Upper lobe of right lung (tissue), 1 donor: ENCODE data around the gene THSD4. TPM values are rescaled to one million over a fixed set of nuclear protein-coding genes. Genes with fewer than 3 reads are reported as not detected.
A peak's percentile ranks its signal among the peaks of the same experiment; 100 is the strongest.
"Not testable (repeated sequence)": the region's sequence is repeated elsewhere in the genome, so short reads cannot be mapped to it uniquely, and the experiment has no call there.

ENCODE experiments used
- ATAC-seq: fragments of 200-7000 bp; cut with Tn5 transposase; one replicate; pipeline ENCODE4 v1.9.1; 2020; ENCODE audit warnings: mild to moderate bottlenecking, moderate library complexity
- DNase-seq: peaks from one replicate; pipeline ENCODE4 v3.0.0-alpha.2; 2020
- H3K27ac ChIP-seq: fragments of 200-600 bp; one replicate; pipeline ENCODE4 v1.8.0; 2022
- H3K27me3 ChIP-seq: fragments of 200-600 bp; one replicate; pipeline ENCODE4 v1.8.0; 2022; ENCODE audit warnings: mild to moderate bottlenecking
- H3K36me3 ChIP-seq: fragments of 200-600 bp; one replicate; pipeline ENCODE4 v1.8.0; 2022
- H3K4me1 ChIP-seq: fragments of 200-600 bp; one replicate; pipeline ENCODE4 v1.8.0; 2022
- H3K4me3 ChIP-seq: fragments of 200-600 bp; one replicate; pipeline ENCODE4 v1.8.0; 2022; ENCODE audit warnings: mild to moderate bottlenecking
- H3K9me3 ChIP-seq: fragments of 200-600 bp; one replicate; pipeline ENCODE4 v1.8.0; 2022
- intact Hi-C: fragments of 100-400 bp; cut with DNase I; formaldehyde crosslinking; loops from one replicate; pipeline ENCODE4 v1.11.0; 2022
- total RNA-seq: library from RNA; stranded (reverse); fragmentation: NEBNext Ultra II Directional; extraction: Animal tissue kit (Norgen Biotek cat#: 25700); gene quantifications from one replicate; pipeline ENCODE4 v1.2.1, GENCODE V29; 2021
- TF ChIP-seq, protein P1 (sequence below): fragments of 200-600 bp; IDR thresholded peaks from one replicate; pipeline ENCODE4 v1.8.0; 2022; ENCODE audit warnings: antibody characterized with exemption
- donor health status: DM: no; HTN: yes; CAD: no; lungs with severe emphysema.

The THSD4 gene
- total RNA-seq, 1 donor from 2014 or later = 25.6 TPM

DNA sequence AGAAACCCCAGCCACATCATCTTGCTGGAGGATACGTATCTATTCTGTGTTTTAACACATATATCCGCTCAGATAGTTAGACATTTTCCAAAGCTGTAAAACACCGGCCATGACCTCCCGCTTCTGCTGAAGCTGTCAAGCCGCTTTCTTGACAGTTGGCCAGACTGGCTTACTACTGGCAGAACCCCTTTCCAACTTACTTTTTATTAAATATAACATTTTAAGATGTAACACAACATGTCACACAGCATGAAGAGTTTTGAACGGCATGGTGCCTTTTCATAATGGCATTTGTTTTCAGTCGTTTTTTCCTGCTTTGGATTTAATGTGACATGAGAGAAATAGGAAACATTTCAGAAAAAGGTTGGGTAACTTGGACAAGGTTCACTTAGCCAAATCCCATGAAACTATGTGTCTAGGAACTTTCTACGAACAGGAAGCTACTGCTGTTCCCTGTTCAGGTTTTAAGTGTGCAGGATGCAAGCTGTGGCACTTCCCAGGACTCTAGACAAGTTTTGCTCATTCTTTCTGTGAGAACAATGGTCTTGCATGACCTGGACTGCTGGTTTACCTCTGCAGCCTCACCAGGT lies 281.4 kb downstream of the THSD4 start:
- H3K36me3 ChIP-seq = no peaks in the 10 kb centered on the region
- H3K27ac ChIP-seq = no peak overlapping the region
- ATAC-seq (peak; percentile 16), DNase-seq (no peak)
- H3K27me3 ChIP-seq = no peaks in the 10 kb centered on the region
- TF ChIP-seq, protein P1, sequence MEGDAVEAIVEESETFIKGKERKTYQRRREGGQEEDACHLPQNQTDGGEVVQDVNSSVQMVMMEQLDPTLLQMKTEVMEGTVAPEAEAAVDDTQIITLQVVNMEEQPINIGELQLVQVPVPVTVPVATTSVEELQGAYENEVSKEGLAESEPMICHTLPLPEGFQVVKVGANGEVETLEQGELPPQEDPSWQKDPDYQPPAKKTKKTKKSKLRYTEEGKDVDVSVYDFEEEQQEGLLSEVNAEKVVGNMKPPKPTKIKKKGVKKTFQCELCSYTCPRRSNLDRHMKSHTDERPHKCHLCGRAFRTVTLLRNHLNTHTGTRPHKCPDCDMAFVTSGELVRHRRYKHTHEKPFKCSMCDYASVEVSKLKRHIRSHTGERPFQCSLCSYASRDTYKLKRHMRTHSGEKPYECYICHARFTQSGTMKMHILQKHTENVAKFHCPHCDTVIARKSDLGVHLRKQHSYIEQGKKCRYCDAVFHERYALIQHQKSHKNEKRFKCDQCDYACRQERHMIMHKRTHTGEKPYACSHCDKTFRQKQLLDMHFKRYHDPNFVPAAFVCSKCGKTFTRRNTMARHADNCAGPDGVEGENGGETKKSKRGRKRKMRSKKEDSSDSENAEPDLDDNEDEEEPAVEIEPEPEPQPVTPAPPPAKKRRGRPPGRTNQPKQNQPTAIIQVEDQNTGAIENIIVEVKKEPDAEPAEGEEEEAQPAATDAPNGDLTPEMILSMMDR = no peak
- no peaks in the 10 kb centered on the region for H3K9me3 ChIP-seq
- peaks cover 19% of the 10 kb centered on the region for H3K4me1 ChIP-seq
- intact Hi-C loops = no loop called here
- H3K4me3 ChIP-seq = no peak overlapping the region

GRCh38 chr15:71397377-71397776 lies 282.1 kb downstream of the THSD4 start:
- Histone ChIP-seq H3K27me3 (no peaks in the 10 kb centered on the region), H3K27ac (no peak overlapping the region), H3K9me3 (no peaks in the 10 kb centered on the region), H3K36me3 (no peaks in the 10 kb centered on the region), H3K4me1 (peaks cover 14% of the 10 kb centered on the region), H3K4me3 (no peak overlapping the region)
- ATAC-seq (peak; percentile 45), DNase-seq (peak; percentile 70)
- intact Hi-C loops = no loop called here
- TF ChIP-seq, protein P1 = no peak

DNA sequence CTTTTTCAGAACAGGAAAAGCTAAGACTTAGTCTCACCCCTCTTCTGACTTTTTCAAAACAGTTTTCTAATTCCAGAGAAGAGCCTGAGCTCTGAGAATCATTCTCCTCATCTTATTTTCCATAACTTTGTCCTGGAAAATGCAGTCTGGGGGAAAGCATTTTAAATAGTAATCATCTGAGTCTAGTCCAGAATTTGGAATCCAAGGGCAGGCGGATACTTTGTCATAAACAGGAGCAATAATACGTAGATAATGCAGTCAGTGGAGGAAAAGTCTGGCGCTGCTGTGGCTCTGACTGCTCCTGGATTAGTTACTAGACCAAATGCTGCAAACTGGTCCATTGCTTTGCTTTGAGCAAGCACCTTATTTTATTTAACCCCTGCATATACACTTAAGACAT lies 285.0 kb downstream of the THSD4 start:
- TF ChIP-seq, protein P1 = no peak
- no peak overlapping the region for H3K27ac ChIP-seq
- DNase-seq (no peak), ATAC-seq (no peak)
- peaks cover 14% of the 10 kb centered on the region for H3K4me1 ChIP-seq
- H3K36me3 ChIP-seq = no peaks in the 10 kb centered on the region
- intact Hi-C loops = no loop called here
- no peaks in the 10 kb centered on the region for H3K27me3 ChIP-seq
- H3K4me3 ChIP-seq = no peak overlapping the region
- H3K9me3 ChIP-seq = no peaks in the 10 kb centered on the region

GRCh38 chr15:71401728-71402127 lies 286.5 kb downstream of the THSD4 start:
- H3K27ac ChIP-seq, intact Hi-C loops, H3K27me3 ChIP-seq: not testable (repeated sequence)

DNA sequence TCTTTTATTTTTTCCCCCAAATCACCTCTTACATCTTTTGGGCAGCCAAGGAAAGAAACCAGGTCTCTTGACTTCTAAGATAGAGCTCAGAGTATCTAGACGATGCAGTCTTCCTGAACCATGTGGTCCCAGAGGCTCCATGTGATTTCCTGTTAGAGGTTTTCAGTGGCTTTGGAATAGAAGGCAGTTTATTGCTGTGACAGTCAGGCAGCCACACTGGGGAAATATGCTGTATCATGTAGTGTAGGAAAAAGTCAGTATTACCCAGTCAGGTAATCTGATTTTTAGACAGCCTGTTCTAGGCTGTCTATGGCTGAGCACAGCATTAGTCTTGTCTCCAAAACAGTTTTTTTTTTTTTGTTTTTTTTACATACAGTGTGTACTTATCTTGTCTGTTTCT lies 294.3 kb downstream of the THSD4 start:
- Histone ChIP-seq H3K27ac (no peak overlapping the region), H3K9me3 (no peaks in the 10 kb centered on the region), H3K36me3 (no peaks in the 10 kb centered on the region), H3K4me1 (peaks cover 20% of the 10 kb centered on the region), H3K4me3 (no peak overlapping the region), H3K27me3 (no peaks in the 10 kb centered on the region)
- no peak for ATAC-seq
- intact Hi-C loops = no loop called here
- TF ChIP-seq, protein P1 = no peak
- DNase-seq = no peak

More at GRCh38 chr15:71401728-71402127, 286.5 kb downstream of the THSD4 start:
- not testable (repeated sequence) for H3K4me3 ChIP-seq, H3K9me3 ChIP-seq, DNase-seq, ATAC-seq, H3K36me3 ChIP-seq, H3K4me1 ChIP-seq

- ATAC-seq = no peak
- Histone ChIP-seq H3K27ac (peak overlapping the region; percentile 81), H3K9me3 (no peaks in the 10 kb centered on the region), H3K4me1 (peaks cover 20% of the 10 kb centered on the region), H3K36me3 (no peaks in the 10 kb centered on the region), H3K27me3 (no peaks in the 10 kb centered on the region), H3K4me3 (no peak overlapping the region)
- intact Hi-C loops = no loop called here
- DNase-seq = no peak
- TF ChIP-seq, protein P1 = no peak
These were observed 295.1 kb downstream of the THSD4 start for GRCh38 chr15:71410347-71410746.
